Stimulated activated CD4-positive, alpha-beta T cell treated with anti-CD3 and anti-CD28 coated beads, TNF-alpha, amount 100 ng/mL, for 48 hours (primary cell): Measurements from ENCODE around the gene WFDC13.
"Not testable (repeated sequence)": the region's sequence is repeated elsewhere in the genome, so short reads cannot be mapped to it uniquely, and the experiment has no call there.

ENCODE experiments used
- DNase-seq, 3 donors: peaks; one replicate each; pipeline ENCODE4 v3.0.0-alpha.2; 2020; ENCODE audit warnings: low read depth in 3 of 3

The WFDC13 gene, protein sequence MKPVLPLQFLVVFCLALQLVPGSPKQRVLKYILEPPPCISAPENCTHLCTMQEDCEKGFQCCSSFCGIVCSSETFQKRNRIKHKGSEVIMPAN

DNA sequence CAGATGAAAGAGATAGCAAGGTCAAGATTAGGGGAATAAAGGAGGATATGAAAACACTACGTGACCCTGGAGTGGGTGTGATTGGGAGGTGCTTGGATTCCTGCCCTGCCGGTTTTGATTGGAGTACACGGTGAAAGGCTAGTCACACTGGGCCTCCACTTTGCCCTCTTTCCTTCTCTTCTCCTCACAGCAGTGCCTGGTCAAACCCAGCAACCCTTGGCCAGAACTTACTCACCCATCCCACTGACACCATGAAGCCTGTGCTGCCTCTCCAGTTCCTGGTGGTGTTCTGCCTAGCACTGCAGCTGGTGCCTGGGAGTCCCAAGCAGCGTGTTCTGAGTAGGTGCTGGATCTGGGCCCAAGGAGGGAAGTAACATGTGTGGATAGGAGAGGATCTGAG is at the start of gene WFDC13:
TSS of gene WFDC13 (plus strand) at position 166 of the 400 bp plus-strand sequence. CDS start at position 252, 86 bp downstream.
- no peak for DNase-seq

DNA sequence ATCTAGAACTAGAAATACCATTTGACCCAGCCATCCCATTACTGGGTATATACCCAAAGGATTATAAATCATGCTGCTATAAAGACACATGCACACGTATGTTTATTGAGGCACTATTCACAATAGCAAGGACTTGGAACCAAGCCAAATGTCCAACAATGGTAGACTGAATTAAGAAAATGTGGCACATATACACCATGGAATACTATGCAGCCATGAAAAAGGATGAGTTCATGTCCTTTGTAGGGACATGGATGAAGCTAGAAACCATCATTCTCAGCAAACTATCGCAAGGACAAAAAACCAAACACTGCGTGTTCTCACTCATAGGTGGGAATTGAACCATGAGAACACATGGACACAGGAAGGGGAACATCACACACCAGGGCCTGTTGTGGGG is 44.8 kb upstream of the WFDC13 start:
- DNase-seq = not testable (repeated sequence)

DNA sequence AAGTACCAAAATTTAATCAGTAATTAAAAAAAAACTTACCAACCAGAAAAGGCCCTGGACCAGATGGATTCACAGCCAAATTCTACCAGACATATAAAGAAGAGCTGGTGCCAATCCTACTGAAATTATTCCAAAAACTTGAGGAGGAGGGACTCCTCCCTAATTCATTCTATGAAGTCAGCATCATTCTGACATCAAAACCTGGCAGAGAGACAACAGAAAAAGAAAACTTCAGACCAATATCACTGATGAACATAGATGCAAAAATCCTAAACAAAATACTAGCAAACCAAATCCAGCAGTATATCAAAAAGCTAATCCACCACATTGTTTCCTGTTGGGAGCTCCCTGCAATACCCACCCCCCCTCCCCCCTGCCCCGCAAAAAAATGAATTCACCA is 31.7 kb upstream of the WFDC13 start, which contains the start of gene WFDC11:
TSS of gene WFDC11 (minus strand) at position 101 of the 400 bp plus-strand sequence. CDS start 19,639 bp downstream, outside the sequence.
- no peak for DNase-seq

DNA sequence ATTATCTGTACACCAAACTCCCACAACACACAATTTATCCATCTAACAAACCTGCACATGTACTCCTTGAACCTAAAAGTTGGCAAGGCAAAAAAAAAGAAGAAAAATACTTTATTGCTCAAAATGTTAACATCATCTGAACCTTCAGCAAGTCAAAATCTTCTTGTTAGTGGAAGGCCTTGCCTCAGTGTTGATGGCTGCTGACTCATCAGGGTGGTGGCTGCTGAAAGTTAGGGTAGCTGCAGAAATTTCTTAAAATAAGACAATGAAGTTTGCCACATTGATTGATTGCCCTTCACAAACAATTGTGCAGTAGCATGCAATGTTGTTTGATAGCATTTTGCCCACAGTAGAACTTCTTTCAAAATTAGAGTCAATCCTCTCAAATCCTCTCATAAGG is 29.1 kb upstream of the WFDC13 start:
- no peak for DNase-seq

DNA sequence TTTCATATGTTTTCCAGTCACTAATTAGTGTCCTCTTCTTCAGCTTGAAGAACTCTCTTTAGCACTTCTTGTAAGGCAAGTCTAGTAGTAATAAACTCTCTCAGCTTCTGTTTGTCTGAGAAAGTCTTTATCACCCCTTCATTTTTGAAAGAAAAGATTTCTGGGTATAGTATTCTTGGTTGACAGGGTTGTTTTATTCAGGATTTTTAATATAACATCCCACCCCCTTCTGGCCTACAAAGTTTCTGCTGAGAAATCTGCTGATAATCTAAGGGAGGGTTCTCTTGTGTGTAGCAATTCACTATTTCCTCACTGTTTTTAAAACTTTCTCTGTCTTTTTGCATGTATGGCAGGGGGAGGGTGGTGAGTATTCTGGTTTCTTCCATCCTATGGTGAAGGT is 22.2 kb upstream of the WFDC13 start:
- DNase-seq = no peak

DNA sequence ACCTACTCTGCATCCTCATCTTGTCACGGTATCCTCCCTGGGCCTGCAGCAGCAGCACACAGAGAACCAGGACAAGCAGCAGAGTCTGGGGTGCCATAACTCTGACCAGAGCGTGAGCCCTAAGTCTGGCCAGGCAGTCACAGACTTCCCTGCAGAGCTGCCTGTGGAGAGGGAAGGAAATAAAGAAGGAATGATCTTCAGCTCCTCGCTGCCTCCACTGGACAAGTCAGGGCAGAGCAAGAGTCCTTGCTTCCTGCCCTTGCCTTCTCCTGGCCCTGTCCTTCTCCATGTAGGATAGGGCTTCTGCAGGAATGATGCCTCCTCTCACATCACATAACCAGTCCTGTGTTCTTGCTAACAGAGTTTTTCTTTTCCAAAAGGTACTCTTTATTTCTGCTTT is 15.9 kb upstream of the WFDC13 start:
- DNase-seq = no peak

DNA sequence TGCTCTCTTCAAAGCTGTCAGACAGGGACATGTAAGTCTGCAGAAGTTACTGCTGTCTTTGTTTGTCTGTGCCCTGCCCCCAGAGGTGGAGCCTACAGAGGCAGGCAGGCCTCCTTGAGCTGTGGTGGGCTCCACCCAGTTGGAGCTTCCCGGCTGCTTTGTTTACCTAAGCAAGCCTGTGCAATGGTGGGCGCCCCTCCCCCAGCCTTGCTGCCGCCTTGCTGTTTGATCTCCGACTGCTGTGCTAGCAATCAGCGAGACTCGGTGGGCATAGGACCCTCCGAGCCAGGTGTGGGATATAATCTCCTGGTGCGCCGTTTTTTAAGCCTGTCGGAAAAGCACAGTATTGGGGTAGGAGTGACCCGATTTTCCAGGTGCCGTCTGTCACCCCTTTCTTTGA is 8.5 kb upstream of the WFDC13 start:
- not testable (repeated sequence) for DNase-seq

DNA sequence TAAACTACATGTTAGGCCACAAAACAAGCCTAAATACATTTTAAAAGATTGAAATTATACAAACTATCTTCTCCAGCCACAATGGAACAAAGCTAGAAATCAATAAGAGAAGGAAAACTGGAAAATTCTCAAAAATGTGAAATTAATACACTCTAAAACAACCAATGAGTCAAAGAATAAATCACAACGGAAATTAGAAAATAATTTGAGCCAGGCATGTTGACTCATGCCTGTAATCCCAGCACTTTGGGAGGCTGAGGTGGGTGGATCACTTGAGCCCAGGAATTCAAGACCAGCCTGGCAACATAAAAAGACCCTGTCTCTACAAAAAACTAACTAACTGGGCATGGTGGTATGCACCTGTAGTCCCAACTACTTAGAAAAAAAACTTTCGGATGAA is 6.3 kb upstream of the WFDC13 start:
- DNase-seq = no peak

DNA sequence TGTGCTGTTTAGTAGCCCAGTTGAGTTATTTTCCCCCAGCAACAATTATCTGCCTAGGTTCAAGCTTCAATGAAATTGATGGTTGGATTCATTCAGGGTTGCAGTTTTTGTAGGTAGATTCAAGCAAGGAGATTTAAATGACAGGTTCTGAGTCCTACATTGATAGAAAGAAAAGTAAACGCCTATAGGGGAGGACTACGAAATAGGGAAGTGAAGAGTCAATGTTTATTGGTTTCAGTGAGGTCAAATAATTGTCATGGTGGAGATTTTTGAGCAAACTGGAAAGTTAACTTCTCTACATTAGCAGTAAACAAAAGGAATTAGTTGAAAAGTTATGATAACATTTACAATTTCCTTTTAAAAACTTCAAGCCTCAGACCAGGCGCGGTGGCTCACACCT is 734 bp upstream of the WFDC13 start:
- DNase-seq = no peak

DNA sequence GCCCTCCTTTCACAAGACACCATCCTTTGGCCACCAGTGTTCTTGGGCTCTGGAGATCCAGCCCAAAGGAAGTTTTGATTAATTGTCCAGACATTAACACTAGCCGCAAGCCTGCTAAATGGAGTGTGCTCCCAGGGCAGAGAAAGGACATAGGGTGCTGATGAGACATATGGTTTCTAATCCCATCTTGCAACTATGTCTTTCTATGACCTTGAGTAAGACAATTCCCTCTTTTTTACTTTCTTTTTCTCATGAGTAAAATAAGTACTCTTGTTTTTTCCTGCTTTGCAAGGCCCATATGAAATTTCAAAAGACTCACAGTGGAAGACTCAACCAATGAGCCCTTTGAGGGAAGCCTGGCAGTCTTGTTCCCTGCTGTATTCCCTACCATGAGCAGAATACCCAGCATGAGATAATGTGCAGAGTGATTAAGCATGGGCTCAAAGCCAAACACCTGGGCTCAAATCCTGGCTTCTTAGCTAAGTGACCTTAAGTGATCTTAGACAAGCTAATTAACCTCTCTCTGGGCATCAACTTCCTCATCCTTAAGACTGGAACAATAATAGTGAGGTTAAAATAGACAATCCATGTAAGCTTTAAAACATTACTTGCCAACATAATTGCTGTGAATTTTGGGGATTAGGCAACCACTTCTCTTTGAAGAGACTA is 3.3 kb downstream of the WFDC13 start, which contains the start of gene WFDC10B:
TSS of gene WFDC10B (minus strand) at position 51 of the 669 bp plus-strand sequence. CDS start 19,027 bp downstream, outside the sequence.
- no peak for DNase-seq

DNA sequence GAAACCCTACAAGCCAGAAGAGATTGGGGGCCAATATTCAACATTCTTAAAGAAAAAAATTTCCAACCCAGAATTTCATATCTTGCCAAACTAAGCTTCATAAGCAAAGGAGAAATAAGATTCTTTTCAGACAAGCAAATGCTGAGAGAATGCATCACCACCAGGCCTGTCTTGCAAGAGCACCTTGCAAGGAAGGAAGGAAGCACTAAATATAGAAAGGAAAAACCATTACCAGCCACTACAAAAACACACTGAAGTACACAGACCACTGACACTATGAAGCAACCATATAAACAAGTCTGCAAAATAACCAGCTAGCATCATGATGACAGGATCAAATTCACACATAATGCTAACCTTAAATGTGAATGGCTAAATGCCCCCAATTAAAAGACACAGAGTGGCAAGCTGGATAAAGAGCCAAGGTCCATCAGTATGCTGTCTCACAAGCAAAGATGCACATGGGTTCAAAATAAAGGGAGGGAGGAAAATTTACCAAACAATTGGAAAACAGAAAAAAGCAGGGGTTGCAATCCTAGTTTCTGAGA is 14.4 kb downstream of the WFDC13 start:
- not testable (repeated sequence) for DNase-seq

DNA sequence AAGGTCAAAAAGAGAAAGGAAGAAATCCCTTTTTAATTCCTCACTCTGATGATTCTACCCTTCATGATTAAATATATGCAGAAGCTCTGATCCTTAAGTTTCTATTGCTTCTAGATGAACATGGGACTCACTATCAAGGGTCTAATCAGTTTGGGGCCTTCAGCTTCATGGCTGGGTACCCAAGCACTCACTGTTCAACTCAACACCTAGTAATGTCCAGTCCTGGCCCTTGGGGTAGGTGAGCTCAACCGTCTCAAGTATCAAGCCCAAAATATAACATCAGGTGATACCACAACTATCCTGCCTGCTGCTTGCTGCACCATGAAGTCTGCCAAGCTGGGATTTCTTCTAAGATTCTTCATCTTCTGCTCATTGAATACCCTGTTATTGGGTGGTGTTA is 20.2 kb downstream of the WFDC13 start, which contains the start of gene SPINT4:
TSS of gene SPINT4 (plus strand) at position 301 of the 400 bp plus-strand sequence. CDS start at position 322, 21 bp downstream.
- DNase-seq = no peak

DNA sequence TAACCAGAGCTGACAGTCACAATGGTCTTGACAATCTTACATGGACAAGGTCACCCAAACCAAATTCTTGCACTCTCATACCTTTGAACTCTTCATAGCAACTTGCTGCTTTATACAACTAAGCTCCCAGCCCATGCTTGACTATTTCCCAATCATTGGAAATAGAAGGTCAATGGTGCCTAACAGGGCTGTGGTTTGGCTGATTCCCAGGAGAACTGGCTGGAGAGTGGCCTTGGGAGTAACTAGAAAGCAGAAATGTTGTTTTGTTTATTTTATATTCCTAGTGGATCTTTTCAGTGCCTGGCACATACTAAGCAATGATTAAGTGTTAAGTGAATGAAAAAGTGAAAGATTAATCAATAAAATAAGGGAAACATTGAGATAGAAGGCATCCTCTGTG is 23.3 kb downstream of the WFDC13 start:
- DNase-seq = no peak

DNA sequence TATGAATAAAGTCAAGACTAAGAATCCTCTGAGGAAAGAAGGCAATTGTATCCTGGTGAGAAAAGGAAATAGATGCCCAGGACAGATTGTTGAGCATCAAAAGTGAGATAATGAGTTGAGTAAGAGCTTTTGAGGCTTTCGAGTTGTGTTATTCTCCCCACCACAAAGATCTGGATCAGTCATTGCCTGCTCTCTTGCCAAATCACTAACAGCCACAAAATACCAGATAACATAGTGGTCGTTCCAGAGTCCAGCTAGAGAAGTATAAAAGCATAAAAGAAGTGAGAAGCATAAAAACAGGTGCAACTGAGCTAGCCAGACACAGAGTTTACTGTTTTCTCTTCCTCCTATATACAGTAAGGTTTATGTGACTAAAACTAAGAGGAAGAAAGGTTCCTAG is 25.2 kb downstream of the WFDC13 start:
- no peak for DNase-seq

DNA sequence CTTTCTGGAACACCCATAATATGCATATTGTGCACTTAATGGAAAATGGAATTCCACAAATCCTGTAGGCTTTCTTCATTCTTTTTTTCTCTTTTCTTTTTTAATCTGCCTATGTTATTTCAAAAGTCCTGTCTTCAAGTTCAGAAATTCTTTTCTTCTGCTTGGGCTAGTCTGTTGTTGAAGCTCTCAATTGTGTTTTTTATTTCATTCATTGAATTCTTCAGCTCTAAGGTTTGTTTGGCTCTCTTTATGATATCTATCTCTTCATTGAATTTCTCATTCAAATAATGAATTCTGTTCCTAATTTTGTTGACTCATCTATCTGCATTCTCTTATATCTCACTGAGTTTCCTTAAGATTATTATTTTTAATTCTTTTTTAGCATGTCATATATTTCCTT is 30.4 kb downstream of the WFDC13 start:
- DNase-seq = no peak

DNA sequence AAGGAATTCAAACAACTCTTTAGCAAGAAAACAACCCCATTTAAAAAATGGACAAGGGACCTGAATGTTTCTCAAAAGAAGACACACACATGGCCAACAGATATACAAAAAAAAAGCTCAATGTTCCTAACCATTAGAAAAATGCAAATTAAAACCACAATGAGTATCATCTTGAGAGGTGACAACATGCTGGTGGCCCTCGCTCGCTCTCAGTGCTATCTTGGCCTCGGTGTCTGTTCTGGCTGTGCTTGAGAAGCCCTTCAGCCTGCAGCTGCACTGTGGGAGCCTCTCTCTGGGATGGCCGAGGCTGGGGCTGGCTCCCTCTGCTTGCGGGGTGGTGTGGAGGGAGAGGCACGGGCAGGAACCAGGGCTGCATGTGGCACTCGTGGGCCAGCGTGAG is 33.7 kb downstream of the WFDC13 start:
- no peak for DNase-seq

DNA sequence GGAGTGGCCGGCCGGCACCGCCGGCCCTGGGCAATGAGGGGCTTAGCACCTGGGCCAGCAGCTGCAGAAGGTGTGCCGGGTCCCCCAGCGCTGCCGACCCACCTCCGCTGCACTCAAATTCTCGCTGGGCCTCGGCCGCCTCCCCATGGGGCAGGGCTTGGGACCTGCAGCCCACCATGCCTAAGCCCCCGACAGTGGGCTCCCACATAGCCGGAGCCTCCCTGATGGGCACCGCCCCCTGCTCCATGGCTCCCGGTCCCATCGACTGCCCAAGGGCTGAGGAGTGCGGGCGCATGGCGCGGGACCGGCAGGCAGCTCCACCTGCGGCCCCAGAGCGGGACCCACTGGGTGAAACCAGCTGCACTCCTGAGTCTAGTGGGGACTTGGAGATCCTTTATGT is 34.1 kb downstream of the WFDC13 start:
- DNase-seq = no peak

DNA sequence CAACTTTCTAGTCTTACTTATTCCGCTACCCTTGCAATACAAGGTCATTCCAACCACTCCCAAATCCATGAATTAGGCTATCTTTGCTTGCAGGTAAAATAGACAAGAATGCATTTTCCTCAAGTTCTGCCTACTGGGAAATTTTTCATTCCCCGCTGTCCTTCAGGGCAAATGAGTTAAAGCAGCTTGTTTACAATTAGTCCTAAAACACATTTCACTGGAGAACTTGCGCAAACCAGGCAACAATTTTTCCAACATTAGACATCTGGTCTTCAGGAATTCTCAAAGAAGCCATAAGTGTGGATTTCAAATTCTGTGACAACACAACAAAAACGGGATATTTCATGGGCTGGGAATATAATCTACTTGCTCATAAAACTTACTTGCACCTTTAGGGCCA is 40.8 kb downstream of the WFDC13 start:
- no peak for DNase-seq

DNA sequence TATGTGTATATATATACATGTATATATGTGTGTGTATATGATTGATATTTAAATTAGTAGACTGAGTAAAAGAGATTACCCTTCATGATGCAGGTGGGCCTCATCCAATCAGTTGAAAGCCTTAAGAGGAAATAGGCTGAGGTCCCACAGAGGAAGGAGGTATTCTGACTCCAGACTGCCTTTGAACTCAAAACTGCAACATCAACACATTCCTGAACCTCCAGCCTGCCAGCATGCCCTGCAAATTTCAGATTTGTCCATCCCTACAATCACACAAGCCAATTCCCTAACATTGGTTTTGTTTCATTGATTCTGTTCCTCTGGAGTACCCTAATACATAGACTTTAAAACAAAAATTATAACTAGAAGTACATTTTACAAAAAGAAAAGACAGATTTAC is 43.2 kb downstream of the WFDC13 start:
- DNase-seq = no peak

DNA sequence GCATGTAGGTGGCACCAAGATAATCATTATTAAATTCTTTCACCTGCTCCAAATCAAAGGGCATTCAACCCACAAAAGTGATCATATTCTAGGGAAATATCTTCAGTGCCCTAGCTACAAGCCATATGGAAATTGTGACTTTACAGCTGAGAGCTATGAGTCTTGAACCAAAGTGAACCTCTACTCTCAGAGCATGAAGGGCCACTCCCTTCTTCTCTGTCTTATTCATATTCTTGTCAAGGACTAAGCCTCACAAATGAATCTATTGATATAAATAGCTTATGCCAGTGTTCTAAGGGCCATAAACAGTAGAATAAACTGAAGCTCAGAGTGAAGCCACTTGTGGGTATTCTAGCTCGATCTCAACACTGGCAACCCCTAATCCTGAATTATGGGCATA is 49.9 kb downstream of the WFDC13 start:
- DNase-seq = no peak

DNA sequence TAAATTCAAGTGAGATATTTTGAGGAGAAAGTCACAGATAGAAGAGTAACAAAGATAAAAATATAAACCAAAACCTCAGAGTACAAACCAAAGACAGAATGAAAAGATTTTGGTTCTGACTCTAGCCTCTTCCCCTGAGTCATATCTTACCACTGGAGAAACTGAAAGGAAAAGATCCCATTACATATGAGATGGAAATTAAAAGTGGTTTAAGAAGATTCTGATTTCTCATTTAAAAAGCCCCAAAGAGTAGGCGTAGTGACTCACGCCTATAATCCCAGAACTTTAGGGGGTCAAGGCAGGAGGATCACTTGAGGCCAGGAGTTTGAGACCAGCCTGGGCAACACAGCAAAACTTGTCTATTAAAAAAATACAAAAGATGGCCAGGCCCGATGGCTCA is 50.9 kb downstream of the WFDC13 start:
- DNase-seq = peak in 2 of 3 donors; percentile 2 to 8

DNA sequence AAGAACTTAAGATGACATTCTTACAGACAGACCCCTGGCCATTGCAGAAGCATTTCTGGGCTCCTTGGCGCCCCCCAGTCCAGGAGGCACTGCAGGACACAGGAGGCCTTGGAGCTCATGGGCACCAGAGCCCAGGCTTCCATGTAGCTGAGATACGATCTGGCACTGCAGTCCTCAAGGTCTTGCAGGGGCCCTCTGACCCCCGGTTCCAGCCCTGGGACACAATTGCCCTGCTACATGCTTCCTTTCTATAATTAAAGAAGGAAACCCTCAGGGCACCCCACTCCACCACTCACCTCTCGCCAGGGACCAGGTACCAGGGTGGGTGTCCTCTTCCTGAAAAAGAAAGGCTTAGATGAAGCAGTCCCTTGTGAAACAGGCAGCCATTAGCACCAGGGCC is 56.3 kb downstream of the WFDC13 start:
- no peak for DNase-seq
